ENCODE measurements around the gene CHST14. TPM values are rescaled to one million over a fixed set of nuclear protein-coding genes. Genes with fewer than 3 reads are reported as not detected.

CHST14 gene
- polyA plus RNA-seq, 1 experiment = 19.8 TPM

- peak overlapping the region; percentile 71 for H3K27ac ChIP-seq (ENCODE audit: low read depth, low read length)
- H3K9me3 ChIP-seq (ENCODE audit: control insufficient read depth, insufficient read depth, low read length) = no peaks in the 10 kb centered on the region
- ChIA-PET POLR2A (interaction anchor here (0.8 kb wide), 2 partner anchors 9 to 63 kb away, joined by 3 read pairs; partner anchors contain the start of gene KNSTRN), CTCF (interaction anchor here (1.0 kb wide), 1 partner anchor 62 kb away, joined by 3 read pairs; no protein-coding TSS in a partner anchor)
- H3K27me3 ChIP-seq (ENCODE audit: control insufficient read depth, insufficient read depth, low read length) = no peaks in the 10 kb centered on the region
- peak; percentile 67 for DNase-seq (ENCODE audit: low read depth, low spot score)
- TF ChIP-seq CTCF (IDR thresholded peaks at IDR 0.05; ENCODE audit: low read depth, low read length) = no peak
- no peak overlapping the region; the same call in none of the 2 replicates for H3K4me3 ChIP-seq (ENCODE audit: low read depth, low read length)
These were observed 25.3 kb upstream of the CHST14 start for GRCh38 chr15:40445421-40445922.

- no peak for DNase-seq (ENCODE audit: low read depth, low spot score)
- no peak overlapping the region for H3K4me3 ChIP-seq (ENCODE audit: low read depth, low read length)
- ChIA-PET POLR2A (interaction anchor here (0.8 kb wide), 1 partner anchor 9 kb away, joined by 3 read pairs; no protein-coding TSS in a partner anchor), CTCF (interaction anchor here (1.0 kb wide), 1 partner anchor 61 kb away, joined by 3 read pairs; no protein-coding TSS in a partner anchor)
- no peaks in the 10 kb centered on the region for H3K9me3 ChIP-seq (ENCODE audit: control insufficient read depth, insufficient read depth, low read length)
- H3K27ac ChIP-seq (ENCODE audit: low read depth, low read length) = peak overlapping the region; percentile 71
- no peak for TF ChIP-seq CTCF (IDR thresholded peaks at IDR 0.05; ENCODE audit: low read depth, low read length)
- no peaks in the 10 kb centered on the region for H3K27me3 ChIP-seq (ENCODE audit: control insufficient read depth, insufficient read depth, low read length)
These were observed 24.6 kb upstream of the CHST14 start for GRCh38 chr15:40446144-40446543.

GRCh38 chr15:40448354-40448753, 22.4 kb upstream of the CHST14 start:
- Histone ChIP-seq H3K27ac (ENCODE audit: low read depth, low read length) (no peak overlapping the region), H3K27me3 (ENCODE audit: control insufficient read depth, insufficient read depth, low read length) (no peaks in the 10 kb centered on the region), H3K9me3 (ENCODE audit: control insufficient read depth, insufficient read depth, low read length) (no peaks in the 10 kb centered on the region), H3K4me3 (ENCODE audit: low read depth, low read length) (no peak overlapping the region)
- ChIA-PET CTCF (no interaction called here), POLR2A (no interaction called here)
- DNase-seq (ENCODE audit: low read depth, low spot score) = no peak
- TF ChIP-seq CTCF (IDR thresholded peaks at IDR 0.05; ENCODE audit: low read depth, low read length) = no peak

GRCh38 chr15:40449275-40449674, 21.5 kb upstream of the CHST14 start:
- DNase-seq (ENCODE audit: low read depth, low spot score) = no peak
- CTCF ChIA-PET = interaction anchor here (0.8 to 1.0 kb wide), 2 partner anchors 19 to 58 kb away, joined by 3 to 4 read pairs; no protein-coding TSS in a partner anchor
- TF ChIP-seq CTCF (IDR thresholded peaks at IDR 0.05; ENCODE audit: low read depth, low read length) = no peak
- Histone ChIP-seq H3K27me3 (ENCODE audit: control insufficient read depth, insufficient read depth, low read length) (no peaks in the 10 kb centered on the region), H3K4me3 (ENCODE audit: low read depth, low read length) (no peak overlapping the region), H3K27ac (ENCODE audit: low read depth, low read length) (no peak overlapping the region), H3K9me3 (ENCODE audit: control insufficient read depth, insufficient read depth, low read length) (no peaks in the 10 kb centered on the region)
- POLR2A ChIA-PET = no interaction called here

GRCh38 chr15:40450047-40450446, 20.7 kb upstream of the CHST14 start:
- no peaks in the 10 kb centered on the region for H3K27me3 ChIP-seq (ENCODE audit: control insufficient read depth, insufficient read depth, low read length)
- CTCF ChIA-PET = interaction anchor here (0.8 to 1.2 kb wide), 3 partner anchors 20 to 106 kb away, joined by 3 to 5 read pairs (median 4); no protein-coding TSS in a partner anchor
- DNase-seq (ENCODE audit: low read depth, low spot score) = no peak
- H3K27ac ChIP-seq (ENCODE audit: low read depth, low read length) = no peak overlapping the region
- no peaks in the 10 kb centered on the region for H3K9me3 ChIP-seq (ENCODE audit: control insufficient read depth, insufficient read depth, low read length)
- no peak for TF ChIP-seq CTCF (IDR thresholded peaks at IDR 0.05; ENCODE audit: low read depth, low read length)
- POLR2A ChIA-PET = no interaction called here
- no peak overlapping the region for H3K4me3 ChIP-seq (ENCODE audit: low read depth, low read length)

Measured in AG04450 (cell line).